Peyer's patch (tissue), 4 donors: ENCODE data around the gene PGRMC1. TPM values are rescaled to one million over a fixed set of nuclear protein-coding genes. Genes with fewer than 3 reads are reported as not detected.
A peak's percentile ranks its signal among the peaks of the same experiment; 100 is the strongest.
"Not testable (repeated sequence)": the region's sequence is repeated elsewhere in the genome, so short reads cannot be mapped to it uniquely, and the experiment has no call there.

ENCODE experiments used
- DNase-seq, 3 donors: peaks; one replicate each; pipeline ENCODE4 v3.0.0-alpha.2; 2017 to 2019
- H3K27ac ChIP-seq, 4 donors: fragments of 200-600 bp; sonication (generic); one replicate each; pipeline ENCODE4 v1.5.1; 2016 to 2019
- H3K27me3 ChIP-seq, 2 donors: fragments of 200-600 bp; sonication (generic); one replicate each; pipeline ENCODE4 v1.5.1; 2019
- H3K36me3 ChIP-seq, 3 donors: fragments of 200-600 bp; sonication (generic); one replicate each; pipeline ENCODE4 v1.5.1; 2016 to 2019
- H3K4me1 ChIP-seq, 4 donors: fragments of 200-600 bp; sonication (generic); one replicate each; pipeline ENCODE4 v1.5.1; 2016 to 2019
- H3K4me3 ChIP-seq, 4 donors: fragments of 200-600 bp; sonication (generic); 1 replicate in 3 of 4; 2 replicates in 1 of 4; pipeline ENCODE4 v1.5.1; 2016 to 2019; ENCODE audit warnings: mild to moderate bottlenecking in 1 of 4
- H3K9me3 ChIP-seq, 4 donors: fragments of 200-600 bp; sonication (generic); one replicate each; pipeline ENCODE4 v1.5.1; 2016 to 2019; ENCODE audit warnings: mild to moderate bottlenecking in 1 of 4
- POLR2A ChIP-seq, 2 donors: fragments of 450-650 bp; IDR thresholded peaks; one replicate each; pipeline ENCODE4 v1.5.1; 2017; ENCODE audit warnings: antibody characterized with exemption in 2 of 2, mild to moderate bottlenecking in 2 of 2, moderate library complexity in 2 of 2
- total RNA-seq, 4 donors: library from RNA; depleted of rRNA; stranded (reverse); fragments of >200 nt; gene quantifications; one replicate each; pipeline ENCODE4 v1.1.0, GENCODE V29; 2016
- TF ChIP-seq, protein P1 (sequence below), 6 experiments: fragments of 450-650 bp in 4 of 6; fragments of 200-600 bp in 2 of 6; sonication (generic) in 1 of 6; IDR thresholded peaks; one replicate each; pipeline ENCODE4 v1.5.1; 2017 to 2019; ENCODE audit warnings: antibody characterized with exemption in 6 of 6, mild to moderate bottlenecking in 3 of 6, moderate library complexity in 1 of 6

PGRMC1 gene
- total RNA-seq, 4 donors from 2014 or later: 47.9 to 242 (median 118) TPM

GRCh38 chrX:119208401-119209057, 27.6 kb upstream of the PGRMC1 start:
- H3K9me3 ChIP-seq: no peaks in the 10 kb centered on the region
- H3K36me3 ChIP-seq: no peaks in the 10 kb centered on the region
- H3K27me3 ChIP-seq: no peaks in the 10 kb centered on the region
- H3K4me1 ChIP-seq: no peaks in the 10 kb centered on the region
- TF ChIP-seq POLR2A (IDR thresholded peaks at IDR 0.05): no peak
- TF ChIP-seq, protein P1, sequence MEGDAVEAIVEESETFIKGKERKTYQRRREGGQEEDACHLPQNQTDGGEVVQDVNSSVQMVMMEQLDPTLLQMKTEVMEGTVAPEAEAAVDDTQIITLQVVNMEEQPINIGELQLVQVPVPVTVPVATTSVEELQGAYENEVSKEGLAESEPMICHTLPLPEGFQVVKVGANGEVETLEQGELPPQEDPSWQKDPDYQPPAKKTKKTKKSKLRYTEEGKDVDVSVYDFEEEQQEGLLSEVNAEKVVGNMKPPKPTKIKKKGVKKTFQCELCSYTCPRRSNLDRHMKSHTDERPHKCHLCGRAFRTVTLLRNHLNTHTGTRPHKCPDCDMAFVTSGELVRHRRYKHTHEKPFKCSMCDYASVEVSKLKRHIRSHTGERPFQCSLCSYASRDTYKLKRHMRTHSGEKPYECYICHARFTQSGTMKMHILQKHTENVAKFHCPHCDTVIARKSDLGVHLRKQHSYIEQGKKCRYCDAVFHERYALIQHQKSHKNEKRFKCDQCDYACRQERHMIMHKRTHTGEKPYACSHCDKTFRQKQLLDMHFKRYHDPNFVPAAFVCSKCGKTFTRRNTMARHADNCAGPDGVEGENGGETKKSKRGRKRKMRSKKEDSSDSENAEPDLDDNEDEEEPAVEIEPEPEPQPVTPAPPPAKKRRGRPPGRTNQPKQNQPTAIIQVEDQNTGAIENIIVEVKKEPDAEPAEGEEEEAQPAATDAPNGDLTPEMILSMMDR (IDR thresholded peaks at IDR 0.05): no peak
- DNase-seq: no peak
- H3K4me3 ChIP-seq: no peak overlapping the region
- no peak overlapping the region for H3K27ac ChIP-seq

- H3K36me3 ChIP-seq, H3K27me3 ChIP-seq, H3K4me3 ChIP-seq, H3K27ac ChIP-seq, H3K9me3 ChIP-seq, DNase-seq, H3K4me1 ChIP-seq: not testable (repeated sequence)
Observed at GRCh38 chrX:119210931-119211648, 25.0 kb upstream of the PGRMC1 start.

- H3K4me3 ChIP-seq: no peak overlapping the region
- no peaks in the 10 kb centered on the region for H3K36me3 ChIP-seq
- no peaks in the 10 kb centered on the region for H3K27me3 ChIP-seq
- no peak overlapping the region for H3K27ac ChIP-seq
- no peaks in the 10 kb centered on the region for H3K9me3 ChIP-seq
- TF ChIP-seq POLR2A (IDR thresholded peaks at IDR 0.05): no peak
- TF ChIP-seq, protein P1 (IDR thresholded peaks at IDR 0.05): no peak
- no peaks in the 10 kb centered on the region for H3K4me1 ChIP-seq
- DNase-seq: no peak
Observed at GRCh38 chrX:119211649-119212014, 24.5 kb upstream of the PGRMC1 start.

GRCh38 chrX:119218198-119218597, 17.9 kb upstream of the PGRMC1 start:
- Histone ChIP-seq H3K4me3 (no peak overlapping the region), H3K9me3 (no peaks in the 10 kb centered on the region), H3K27me3 (no peaks in the 10 kb centered on the region), H3K27ac (no peak overlapping the region), H3K4me1 (no peaks in the 10 kb centered on the region), H3K36me3 (no peaks in the 10 kb centered on the region)
- TF ChIP-seq POLR2A (IDR thresholded peaks at IDR 0.05): no peak
- TF ChIP-seq, protein P1 (IDR thresholded peaks at IDR 0.05): peak in 5 of 6 experiments; percentile 15 to 39 (median 26)
- DNase-seq: no peak

DNA sequence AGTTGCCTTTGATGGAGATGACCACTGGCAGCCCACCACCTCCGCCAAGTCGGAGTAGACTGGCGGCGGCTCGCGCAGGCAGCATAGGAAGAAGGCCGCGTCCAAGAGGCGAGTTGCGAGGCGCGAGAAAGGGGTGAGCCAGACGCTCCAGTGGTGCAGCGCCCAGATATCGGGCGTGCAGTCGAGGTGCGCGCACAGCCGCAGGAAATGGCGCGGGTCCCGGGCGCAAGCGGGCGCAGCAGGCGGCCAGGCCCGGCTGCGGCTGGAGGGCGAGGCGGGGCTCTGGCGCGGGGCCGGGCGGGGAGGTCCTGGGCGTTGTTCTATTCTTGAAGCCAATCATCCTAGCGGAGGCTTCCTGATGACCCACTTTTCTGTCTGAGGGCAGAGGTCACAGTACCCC, 13.2 kb upstream of the PGRMC1 start:
- Histone ChIP-seq H3K4me3 (no peak overlapping the region), H3K36me3 (no peaks in the 10 kb centered on the region), H3K4me1 (no peaks in the 10 kb centered on the region), H3K27me3 (no peaks in the 10 kb centered on the region), H3K9me3 (no peaks in the 10 kb centered on the region), H3K27ac (no peak overlapping the region)
- no peak for TF ChIP-seq POLR2A (IDR thresholded peaks at IDR 0.05)
- TF ChIP-seq, protein P1 (IDR thresholded peaks at IDR 0.05): no peak
- no peak for DNase-seq

- Histone ChIP-seq H3K27ac (no peak overlapping the region), H3K4me3 (no peak overlapping the region), H3K27me3 (no peaks in the 10 kb centered on the region), H3K9me3 (no peaks in the 10 kb centered on the region), H3K36me3 (no peaks in the 10 kb centered on the region), H3K4me1 (no peaks in the 10 kb centered on the region)
- TF ChIP-seq POLR2A (IDR thresholded peaks at IDR 0.05): no peak
- TF ChIP-seq, protein P1 (IDR thresholded peaks at IDR 0.05): no peak
- DNase-seq: no peak
Observed at GRCh38 chrX:119223783-119224182, 12.3 kb upstream of the PGRMC1 start.
